K562 (cell line): ENCODE measurements around the gene AKIRIN1.

Experiments
- ATF2 ChIP-seq: sonication (generic); formaldehyde crosslinking; IDR thresholded peaks from 2 replicates; pipeline ENCODE4 v1.8.1; 2022; ENCODE audit warnings: missing genetic modification reagents
- SAP30 ChIP-seq: fragments of 200-600 bp; sonication (generic); IDR thresholded peaks from 2 replicates; pipeline ENCODE4 v1.6.1; 2012; ENCODE audit warnings: borderline replicate concordance, low read depth, mild to moderate bottlenecking, moderate library complexity, low read length, control low read depth, inconsistent platforms; ENCODE audit not compliant: insufficient read depth, poor library complexity, severe bottlenecking

DNA sequence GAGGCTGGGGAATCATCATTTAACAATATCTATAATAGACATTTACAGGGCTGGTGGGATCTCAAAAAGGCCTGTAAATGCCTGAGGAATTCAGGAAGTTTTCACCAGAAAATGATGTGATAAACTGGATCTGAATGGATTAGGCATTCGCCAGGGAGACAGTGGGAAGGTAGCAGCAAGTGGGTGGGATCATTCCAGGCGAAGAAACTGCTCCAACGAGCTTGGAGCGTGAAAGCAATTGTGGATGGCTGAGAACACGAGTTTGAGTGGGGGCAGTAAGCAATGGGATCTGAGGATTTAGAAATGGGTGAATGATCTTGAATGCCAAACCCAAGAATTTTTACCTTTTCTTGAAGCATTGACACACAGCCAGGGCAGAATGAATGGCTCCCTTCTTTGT is 26.2 kb downstream of the AKIRIN1 start:
- TF ChIP-seq SAP30: no peak
- TF ChIP-seq ATF2 (CRISPR knock-in tag): no peak
